ENCODE measurements around the gene ACTR1B. TPM values are rescaled to one million over a fixed set of nuclear protein-coding genes. Genes with fewer than 3 reads are reported as not detected.
A peak's percentile ranks its signal among the peaks of the same experiment; 100 is the strongest.
"Not testable (repeated sequence)": the region's sequence is repeated elsewhere in the genome, so short reads cannot be mapped to it uniquely, and the experiment has no call there.

Gene ACTR1B
- polyA plus RNA-seq, 4 donors: 54.2 to 70.8 (median 65.4) TPM

DNA sequence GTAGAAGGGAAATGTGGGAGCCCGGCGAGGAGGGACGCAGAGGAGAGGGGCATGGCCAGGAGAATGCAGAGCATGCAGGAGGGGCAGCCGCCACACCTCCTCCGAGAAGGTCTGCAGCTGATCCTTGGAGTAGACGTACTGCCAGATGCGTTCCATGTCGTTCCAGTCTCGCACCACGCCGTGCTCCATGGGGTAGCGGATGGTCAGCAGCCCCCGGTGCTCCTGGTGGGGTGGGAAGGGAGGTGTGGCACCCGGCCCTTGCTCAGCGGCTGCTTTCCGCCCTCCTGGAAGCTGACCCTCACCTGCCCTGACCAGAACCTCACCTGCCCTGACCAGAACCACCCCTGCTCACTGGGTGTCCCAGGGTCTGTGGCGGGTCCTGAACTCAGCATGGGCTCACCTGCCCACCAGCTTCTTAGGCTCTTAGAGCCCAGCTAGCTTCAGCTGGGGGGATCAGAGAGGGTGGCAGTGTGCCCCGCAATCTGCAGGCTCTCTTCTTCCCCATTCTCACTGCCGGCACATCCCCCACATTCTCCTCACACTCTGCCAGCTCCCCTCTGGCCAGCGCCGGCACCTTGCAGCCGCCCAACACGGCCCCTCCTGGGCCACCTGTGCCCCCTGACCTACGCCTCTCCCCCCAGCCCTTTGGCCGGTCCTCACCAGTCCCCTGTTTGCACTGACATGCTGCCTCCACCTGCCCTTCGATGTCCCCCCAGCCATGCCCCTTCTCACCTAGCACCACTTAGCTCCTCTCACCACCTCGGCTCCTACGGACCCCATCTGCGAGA is 4.4 kb downstream of the ACTR1B start:
- no peak for DNase-seq (ENCODE audit: low read depth in 4 of 4, low spot score in 2 of 4)

DNA sequence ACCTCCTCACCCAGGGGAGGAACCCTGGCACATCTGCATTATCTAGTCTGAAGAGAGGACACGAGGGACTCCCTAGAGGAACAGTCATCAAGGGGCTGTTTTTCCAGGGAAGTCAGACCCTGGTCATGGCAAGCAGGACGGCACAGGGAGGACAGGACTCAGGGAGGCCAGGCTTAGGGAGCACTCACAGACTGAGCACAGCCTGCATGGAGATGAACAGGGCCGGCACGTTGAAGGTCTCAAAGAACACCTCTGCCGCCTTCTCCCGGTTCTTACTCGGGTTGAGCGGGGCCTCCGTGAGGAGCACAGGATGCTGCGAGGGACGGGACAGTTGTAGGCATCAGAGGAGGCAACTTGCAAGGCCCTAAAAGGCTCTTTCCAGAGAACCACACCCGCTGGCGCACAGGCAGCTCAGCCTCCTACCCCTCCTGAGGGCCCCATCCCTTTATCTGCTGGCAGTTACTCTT is 5.1 kb downstream of the ACTR1B start:
- DNase-seq (ENCODE audit: low read depth in 4 of 4, low spot score in 2 of 4): no peak

GRCh38 chr2:97657986-97658690 is 5.7 kb downstream of the ACTR1B start:
- no peak for DNase-seq (ENCODE audit: low read depth in 4 of 4, low spot score in 2 of 4)

- DNase-seq (ENCODE audit: low read depth in 4 of 4, low spot score in 2 of 4): no peak
These were observed 6.8 kb downstream of the ACTR1B start for GRCh38 chr2:97656905-97657587.

DNA sequence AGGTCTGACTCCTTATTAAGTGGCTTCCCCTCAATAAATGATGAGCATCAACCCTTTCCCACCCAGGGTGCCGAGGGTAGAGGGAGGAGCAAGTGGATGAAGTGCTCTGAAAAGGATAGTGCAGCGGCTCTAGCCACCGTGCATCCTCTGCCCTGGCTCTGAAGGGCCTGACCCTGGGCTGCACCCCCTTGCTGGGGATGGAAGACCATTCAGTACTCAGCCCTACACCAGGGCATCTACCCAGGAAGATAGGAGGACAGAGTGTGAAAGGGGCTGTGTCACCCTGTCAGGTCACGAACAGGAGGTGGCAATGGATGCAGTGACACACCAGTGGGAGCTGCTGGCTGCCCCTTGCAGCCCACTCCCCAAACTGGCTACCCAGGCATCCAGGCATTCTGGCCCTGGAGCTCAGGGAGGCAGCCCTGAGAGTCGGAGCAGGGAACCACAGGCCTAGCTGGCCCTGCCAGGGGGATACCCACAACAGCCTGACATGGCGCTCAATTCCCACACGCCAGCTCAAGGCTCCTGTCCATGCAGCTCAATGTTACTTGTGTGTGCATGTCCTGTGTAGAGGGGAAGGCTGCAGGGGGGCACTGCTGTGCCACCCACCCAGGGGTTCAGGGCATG is 7.6 kb downstream of the ACTR1B start:
- no peak for DNase-seq (ENCODE audit: low read depth in 4 of 4, low spot score in 2 of 4)

- DNase-seq (ENCODE audit: low read depth in 4 of 4, low spot score in 2 of 4): no peak
These were observed 9.1 kb downstream of the ACTR1B start for GRCh38 chr2:97654791-97655190.

GRCh38 chr2:97654309-97654708 is 9.5 kb downstream of the ACTR1B start:
- no peak for DNase-seq (ENCODE audit: low read depth in 4 of 4, low spot score in 2 of 4)

- no peak for DNase-seq (ENCODE audit: low read depth in 4 of 4, low spot score in 2 of 4)
These were observed 10.0 kb downstream of the ACTR1B start for GRCh38 chr2:97653874-97654273.

DNA sequence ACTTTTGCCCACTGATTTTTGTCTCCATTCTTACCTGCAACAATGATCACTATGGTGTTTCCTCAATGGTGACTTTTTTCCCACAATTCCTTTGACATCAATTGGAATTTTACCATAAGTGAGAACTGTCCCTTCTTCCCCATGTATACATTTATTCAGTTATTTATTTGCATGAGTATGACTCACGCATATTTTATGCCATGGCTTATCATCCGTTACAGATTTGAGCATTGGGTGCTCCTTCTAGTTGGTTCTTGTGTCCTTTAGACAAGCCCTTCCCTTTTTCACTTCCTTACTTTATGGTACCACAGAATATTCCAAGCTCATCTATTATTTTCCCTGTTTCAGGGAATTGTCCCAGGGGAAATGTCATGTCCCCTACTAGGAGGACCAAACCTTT is 10.4 kb downstream of the ACTR1B start:
- no peak for DNase-seq (ENCODE audit: low read depth in 4 of 4, low spot score in 2 of 4)

DNA sequence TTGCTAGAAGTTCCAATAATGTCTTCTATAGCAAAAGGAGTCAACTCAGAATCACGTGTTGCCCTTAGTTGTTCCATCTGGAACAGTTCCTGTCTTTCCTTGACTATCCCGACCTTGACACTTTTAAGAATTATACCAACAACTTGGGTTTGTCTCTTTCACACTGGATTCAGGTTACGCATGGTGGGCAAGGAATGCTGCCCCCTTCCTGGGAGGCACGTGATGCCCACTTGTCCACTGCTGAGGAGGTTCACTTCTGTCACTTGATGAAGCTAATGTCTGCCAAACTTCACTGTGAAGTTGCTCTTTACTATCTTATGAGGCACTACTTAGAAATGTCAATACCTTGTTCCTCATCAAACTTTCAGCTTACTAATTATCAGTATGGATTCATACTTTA is 12.7 kb downstream of the ACTR1B start:
- no peak for DNase-seq (ENCODE audit: low read depth in 4 of 4, low spot score in 2 of 4)

GRCh38 chr2:97646977-97647376 is 16.9 kb downstream of the ACTR1B start:
- no peak for DNase-seq (ENCODE audit: low read depth in 4 of 4, low spot score in 2 of 4)

DNA sequence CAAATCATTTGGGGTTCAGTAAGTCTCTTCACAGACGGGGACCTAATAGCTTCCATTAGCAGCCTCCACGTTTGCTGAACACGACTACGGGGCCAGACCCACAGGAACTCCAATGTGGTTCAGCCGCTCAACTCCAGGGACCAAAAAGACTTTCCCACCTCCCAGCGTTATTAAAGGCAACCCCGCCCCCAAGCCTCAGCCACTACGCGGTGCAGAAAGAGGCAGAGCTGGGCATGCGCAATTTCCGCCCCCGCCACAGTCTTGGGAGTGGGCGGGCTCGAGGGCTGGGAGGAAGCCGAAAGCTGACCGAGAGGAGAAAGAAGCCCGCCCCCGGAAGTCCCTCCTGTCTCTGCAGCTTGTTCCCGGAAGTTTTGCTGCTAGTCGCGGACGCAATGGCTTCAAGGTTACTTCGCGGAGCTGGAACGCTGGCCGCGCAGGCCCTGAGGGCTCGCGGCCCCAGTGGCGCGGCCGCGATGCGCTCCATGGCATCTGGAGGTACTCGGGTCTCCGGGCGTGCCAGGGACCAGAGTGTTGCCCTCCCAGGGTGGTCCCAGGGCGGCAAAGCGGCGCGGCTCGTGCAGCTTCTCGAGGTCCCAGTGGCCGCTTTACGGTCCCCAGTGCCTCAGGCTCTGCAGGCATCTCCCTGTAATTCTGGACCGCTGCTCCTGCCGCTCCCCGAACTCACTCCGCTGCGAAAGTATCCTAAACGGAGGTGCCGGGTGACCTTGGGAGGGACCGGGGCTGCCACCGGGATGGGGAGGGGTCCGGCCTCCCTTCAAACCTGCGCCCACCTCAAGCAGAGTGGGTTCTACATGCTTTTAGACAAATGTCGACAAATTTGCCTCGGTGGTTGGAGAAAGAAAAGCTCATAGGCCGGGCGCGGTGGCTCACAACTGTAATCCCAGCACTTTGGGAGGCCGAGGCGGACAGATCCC is 17.9 kb downstream of the ACTR1B start, which contains the start of gene COX5B:
COX5B (plus strand) TSS at position 368 of the 935 bp plus-strand sequence; CDS start at position 393, 25 bp downstream.
- DNase-seq (ENCODE audit: low read depth in 4 of 4, low spot score in 2 of 4): peak; percentile 92 to 98 (median 96)

DNA sequence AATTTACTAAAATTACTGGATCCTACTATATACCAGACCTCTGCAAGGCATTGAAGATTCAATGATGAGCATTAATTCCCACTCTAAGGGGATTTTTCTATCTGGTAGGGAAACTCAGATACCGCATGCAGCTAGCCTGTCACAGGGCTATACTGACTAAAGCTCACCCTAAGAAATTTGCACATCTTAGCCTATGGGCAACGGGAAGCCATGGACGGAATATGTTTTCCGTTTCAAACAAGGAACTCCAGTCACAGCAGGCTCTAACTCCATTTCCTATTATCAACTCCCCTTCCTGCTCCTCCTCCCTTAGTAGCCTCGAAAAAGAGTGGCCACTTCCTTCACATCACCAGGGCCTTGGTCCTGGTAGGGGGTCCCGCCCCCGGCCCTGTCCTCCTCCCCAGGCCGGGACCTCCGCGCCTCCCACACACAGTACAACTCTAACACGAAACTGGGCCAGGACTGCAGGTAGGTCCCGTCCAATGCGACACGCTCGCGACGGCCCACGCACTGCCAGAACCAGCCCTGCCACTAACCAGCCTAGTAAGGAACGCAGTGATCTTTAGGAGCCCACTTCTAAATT is 18.6 kb downstream of the ACTR1B start:
- peak in 1 of 4 donors; percentile 19 for DNase-seq (ENCODE audit: low read depth in 4 of 4, low spot score in 2 of 4)

DNA sequence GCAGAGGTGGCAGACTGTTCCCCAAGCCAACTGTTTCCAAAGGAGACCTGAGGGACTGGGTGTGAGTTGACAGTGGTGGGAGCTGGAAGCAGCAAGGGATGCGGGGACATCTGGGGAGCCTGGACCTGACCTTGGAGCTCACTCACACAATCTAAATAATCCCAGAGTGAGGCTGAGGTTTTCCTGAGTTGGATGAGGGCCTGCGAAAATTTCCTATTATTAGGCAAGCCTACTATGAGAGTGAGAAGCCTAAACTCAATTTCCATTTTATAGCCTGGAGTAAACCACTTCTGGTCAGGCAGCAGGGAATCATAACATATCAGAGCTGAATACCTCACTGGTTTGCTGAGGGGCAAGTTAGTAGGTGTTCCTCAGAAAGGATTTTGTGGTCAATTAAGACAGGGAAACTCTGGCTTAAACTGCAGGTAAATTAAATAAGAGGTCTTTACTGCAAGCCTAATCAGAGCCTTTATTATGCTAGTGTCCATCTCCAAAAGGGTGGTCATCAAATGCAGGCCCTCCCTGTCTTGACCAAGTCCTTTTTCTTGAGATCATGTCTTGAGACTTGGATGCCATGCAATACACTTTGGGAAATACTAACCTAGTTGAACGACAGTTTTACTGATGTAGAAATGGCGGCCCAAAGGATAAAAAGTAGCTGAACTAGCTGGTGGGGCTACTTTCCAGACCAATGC is 19.7 kb downstream of the ACTR1B start:
- no peak for DNase-seq (ENCODE audit: low read depth in 4 of 4, low spot score in 2 of 4)

GRCh38 chr2:97626049-97626430 is 37.8 kb downstream of the ACTR1B start:
- not testable (repeated sequence) for DNase-seq (ENCODE audit: low read depth in 4 of 4, low spot score in 2 of 4)

DNA sequence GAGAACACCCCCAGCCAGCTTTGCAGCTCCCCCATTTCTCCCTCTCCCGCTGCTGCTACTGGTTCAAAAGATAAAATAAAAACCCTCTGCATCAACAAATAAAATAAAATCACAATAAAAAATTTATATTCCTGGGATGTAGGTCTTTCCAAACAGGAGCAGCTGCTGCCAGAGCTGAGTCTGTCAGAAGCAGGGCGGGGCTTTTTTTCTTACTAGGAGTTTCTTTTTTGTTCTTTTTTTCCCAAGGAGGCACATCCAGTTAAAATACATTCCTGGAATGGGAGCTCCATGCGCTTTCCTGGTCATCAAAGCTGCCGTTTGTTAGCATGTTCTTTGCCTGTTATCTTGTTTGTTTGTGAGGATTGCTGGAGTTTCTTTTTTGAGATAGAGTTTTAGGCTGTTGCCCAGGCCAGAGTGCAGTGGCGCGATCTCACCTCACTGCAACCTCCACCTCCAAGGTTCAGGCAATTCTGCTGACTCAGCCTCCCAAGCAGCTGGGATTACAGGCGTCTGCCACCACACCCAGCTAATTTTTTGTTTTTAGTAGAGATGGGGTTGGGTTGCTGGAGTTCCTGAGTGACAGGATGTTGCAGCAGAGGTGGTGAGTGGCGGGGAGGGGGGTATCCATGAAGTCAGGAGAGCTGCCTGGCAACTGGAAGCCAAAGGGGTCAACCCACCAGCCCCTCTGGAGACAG is 38.3 kb downstream of the ACTR1B start:
- not testable (repeated sequence) for DNase-seq (ENCODE audit: low read depth in 4 of 4, low spot score in 2 of 4)

DNA sequence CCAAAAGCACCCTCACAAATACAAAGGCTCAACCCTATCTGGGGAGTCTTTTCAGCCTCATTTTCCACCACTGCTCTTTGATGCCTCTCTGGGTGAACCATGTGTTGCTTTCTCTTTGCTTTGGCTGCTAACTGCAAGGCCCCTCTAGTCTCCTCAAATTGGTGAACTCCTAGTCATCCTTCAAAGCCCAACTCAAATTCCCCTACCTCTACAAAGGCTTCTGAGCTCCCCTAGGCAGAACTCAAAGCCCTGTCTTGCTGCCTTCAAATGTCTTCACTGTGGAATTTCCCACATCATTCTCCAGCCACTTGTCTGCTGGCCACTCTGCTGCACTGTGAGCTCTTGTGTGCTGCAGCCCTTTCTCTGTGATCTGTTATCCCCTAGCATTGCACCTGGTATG is 40.9 kb downstream of the ACTR1B start:
- not testable (repeated sequence) for DNase-seq (ENCODE audit: low read depth in 4 of 4, low spot score in 2 of 4)

DNA sequence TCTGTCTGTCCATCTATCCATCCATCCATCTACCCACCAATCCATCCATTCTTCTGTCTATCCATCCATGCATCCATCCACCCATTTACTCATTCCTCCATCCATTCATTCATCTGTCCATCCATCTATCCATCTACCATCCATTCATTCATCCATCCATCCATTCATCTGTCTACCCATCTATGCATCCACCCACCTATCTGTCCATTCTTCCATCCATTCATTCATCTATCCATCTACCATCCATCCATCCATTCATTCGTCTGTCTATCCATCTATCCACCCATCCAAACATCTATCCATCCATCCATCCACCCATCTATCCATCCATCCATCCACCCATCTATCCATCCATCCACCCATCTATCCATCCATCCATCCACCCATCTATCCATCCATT is 43.4 kb downstream of the ACTR1B start:
- not testable (repeated sequence) for DNase-seq (ENCODE audit: low read depth in 4 of 4, low spot score in 2 of 4)
